ENCODE data around the gene RAB29. TPM values are rescaled to one million over a fixed set of nuclear protein-coding genes. Genes with fewer than 3 reads are reported as not detected.

Gene RAB29
- total and polyA plus RNA-seq, 2 donors (not counting 1 experiment from before 2014, with no cell fraction given) = 51.7 to 61.4 TPM

GRCh38 chr1:205733438-205734175 is 41.7 kb downstream of the RAB29 start:
- Histone ChIP-seq H3K9me3 (ENCODE audit: control extremely low read depth in 1 of 3, control insufficient read depth in 2 of 3, insufficient read depth in 1 of 3, low read length in 2 of 3) (no peaks in the 10 kb centered on the region), H3K27ac (ENCODE audit: low read length in 2 of 2) (no peak overlapping the region), H3K79me2 (ENCODE audit: control insufficient read depth, insufficient read depth, low read length) (peaks cover 84% of the 10 kb centered on the region), H2AFZ (ENCODE audit: insufficient read depth, low read depth, low read length, poor library complexity, severe bottlenecking) (no peak overlapping the region), H3K9ac (ENCODE audit: low read length) (no peak overlapping the region), H3K4me2 (replicated peaks; ENCODE audit: low read depth, low read length, poor library complexity, severe bottlenecking) (no peak overlapping the region), H3K27me3 (replicated peaks in 1 of 4; ENCODE audit: control extremely low read depth in 1 of 4, control insufficient read depth in 3 of 4, insufficient read depth in 4 of 4, low read length in 3 of 4) (no peaks in the 10 kb centered on the region), H3K36me3 (replicated peaks in 1 of 2; ENCODE audit: control extremely low read depth in 1 of 2, control insufficient read depth in 1 of 2, extremely low read depth in 1 of 2, insufficient read depth in 2 of 2, low read length in 1 of 2) (peaks cover 3 to 8% of the 10 kb centered on the region in 2 experiments), H3K4me3 (ENCODE audit: control extremely low read depth in 1 of 5, extremely low read depth in 1 of 5, insufficient read depth in 1 of 5, low read depth in 2 of 5, low read length in 4 of 5) (no peak overlapping the region), H4K20me1 (ENCODE audit: control insufficient read depth, insufficient read depth, low read length, poor library complexity, severe bottlenecking) (peaks cover 35% of the 10 kb centered on the region), H3K4me1 (ENCODE audit: control insufficient read depth in 2 of 2, insufficient read depth in 2 of 2, low read length in 2 of 2) (no peaks in the 10 kb centered on the region)
- CTCF ChIA-PET = interaction anchor here (1.0 to 4.8 kb wide), 2 partner anchors 11 to 23 kb away, joined by 3 to 23 read pairs; no protein-coding TSS in a partner anchor
- DNase-seq (no peak), ATAC-seq (ENCODE audit: low read depth) (no peak)
- Mint-ChIP-seq H3K9me3 (ENCODE audit: insufficient read depth) (no peaks in the 10 kb centered on the region), H3K27ac (no peak overlapping the region), H3K4me3 (no peak overlapping the region), H3K4me1 (peaks cover 19% of the 10 kb centered on the region), H3K27me3 (no peaks in the 10 kb centered on the region)
- intact Hi-C loops (cut with micrococcal nuclease) = no loop called here
- POLR2A ChIA-PET = no interaction called here
- 100% methylated on average over 1 of the region's 2 CpGs for WGBS (ENCODE audit: insufficient coverage)
- no peak for TF ChIP-seq EZH2 (IDR thresholded peaks at IDR 0.05; ENCODE audit: borderline replicate concordance, insufficient read depth, low read depth, low read length, poor library complexity, severe bottlenecking)
- TF ChIP-seq, protein P1, sequence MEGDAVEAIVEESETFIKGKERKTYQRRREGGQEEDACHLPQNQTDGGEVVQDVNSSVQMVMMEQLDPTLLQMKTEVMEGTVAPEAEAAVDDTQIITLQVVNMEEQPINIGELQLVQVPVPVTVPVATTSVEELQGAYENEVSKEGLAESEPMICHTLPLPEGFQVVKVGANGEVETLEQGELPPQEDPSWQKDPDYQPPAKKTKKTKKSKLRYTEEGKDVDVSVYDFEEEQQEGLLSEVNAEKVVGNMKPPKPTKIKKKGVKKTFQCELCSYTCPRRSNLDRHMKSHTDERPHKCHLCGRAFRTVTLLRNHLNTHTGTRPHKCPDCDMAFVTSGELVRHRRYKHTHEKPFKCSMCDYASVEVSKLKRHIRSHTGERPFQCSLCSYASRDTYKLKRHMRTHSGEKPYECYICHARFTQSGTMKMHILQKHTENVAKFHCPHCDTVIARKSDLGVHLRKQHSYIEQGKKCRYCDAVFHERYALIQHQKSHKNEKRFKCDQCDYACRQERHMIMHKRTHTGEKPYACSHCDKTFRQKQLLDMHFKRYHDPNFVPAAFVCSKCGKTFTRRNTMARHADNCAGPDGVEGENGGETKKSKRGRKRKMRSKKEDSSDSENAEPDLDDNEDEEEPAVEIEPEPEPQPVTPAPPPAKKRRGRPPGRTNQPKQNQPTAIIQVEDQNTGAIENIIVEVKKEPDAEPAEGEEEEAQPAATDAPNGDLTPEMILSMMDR (IDR thresholded peaks at IDR 0.05) = no peak

DNA sequence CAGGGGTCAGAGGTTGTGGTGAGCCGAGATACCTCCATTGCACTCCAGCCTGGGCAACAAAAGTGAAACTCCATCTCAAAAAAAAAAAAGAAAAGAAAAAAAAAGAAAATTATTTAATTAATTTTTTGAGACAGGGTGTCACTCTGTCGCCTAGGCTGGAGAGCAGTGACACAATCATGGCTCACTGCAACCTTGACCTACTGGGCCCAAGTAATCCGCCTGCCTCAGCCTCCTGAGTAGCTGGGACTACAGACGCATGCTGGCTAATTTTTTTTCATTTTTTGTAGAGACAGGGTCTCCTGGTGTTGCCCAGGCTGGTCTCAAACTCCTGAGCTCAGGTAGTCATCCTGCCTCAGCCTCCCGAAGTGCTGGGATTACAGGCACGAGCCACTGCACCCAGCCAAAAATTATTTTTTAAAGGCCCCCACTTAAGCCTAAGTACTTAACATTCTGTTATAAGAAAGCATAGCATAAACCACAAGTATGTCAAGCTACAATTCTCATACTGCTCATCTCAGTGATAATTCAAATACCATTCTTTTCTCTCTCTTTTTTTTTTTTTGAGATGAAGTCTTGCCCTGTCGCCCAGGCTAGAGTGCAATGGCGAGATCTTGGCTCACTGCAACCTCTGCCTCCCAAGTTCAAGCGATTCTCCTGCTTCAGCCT is 45.2 kb downstream of the RAB29 start:
- H3K4me1 ChIP-seq (ENCODE audit: control insufficient read depth in 2 of 2, insufficient read depth in 2 of 2, low read length in 2 of 2) = no peaks in the 10 kb centered on the region
- intact Hi-C loops (cut with micrococcal nuclease) = no loop called here
- DNase-seq = no peak
- ATAC-seq (ENCODE audit: low read depth) = no peak
- H2AFZ ChIP-seq (ENCODE audit: insufficient read depth, low read depth, low read length, poor library complexity, severe bottlenecking) = no peak overlapping the region
- ChIA-PET CTCF (interaction anchor here (0.5 to 4.8 kb wide), 7 partner anchors 15 to 173 kb away, joined by 3 to 23 read pairs (median 4); no protein-coding TSS in a partner anchor), POLR2A (interaction anchor here (0.6 kb wide), 1 partner anchor 84 kb away, joined by 3 read pairs; no protein-coding TSS in a partner anchor)
- H3K4me3 ChIP-seq (ENCODE audit: control extremely low read depth in 1 of 5, extremely low read depth in 1 of 5, insufficient read depth in 1 of 5, low read depth in 2 of 5, low read length in 4 of 5) = no peak overlapping the region
- peaks cover 84% of the 10 kb centered on the region for H3K79me2 ChIP-seq (ENCODE audit: control insufficient read depth, insufficient read depth, low read length)
- WGBS (ENCODE audit: insufficient coverage) = 99% methylated on average over 6 of the region's 9 CpGs
- Mint-ChIP-seq H3K4me1 (peaks cover 9% of the 10 kb centered on the region), H3K27ac (no peak overlapping the region), H3K27me3 (no peaks in the 10 kb centered on the region), H3K9me3 (ENCODE audit: insufficient read depth) (no peaks in the 10 kb centered on the region), H3K4me3 (no peak overlapping the region)
- no peaks in the 10 kb centered on the region for H3K27me3 ChIP-seq (replicated peaks in 1 of 4; ENCODE audit: control extremely low read depth in 1 of 4, control insufficient read depth in 3 of 4, insufficient read depth in 4 of 4, low read length in 3 of 4)
- H3K9ac ChIP-seq (ENCODE audit: low read length) = no peak overlapping the region
- TF ChIP-seq, protein P1 (IDR thresholded peaks at IDR 0.05) = no peak
- no peak for TF ChIP-seq EZH2 (IDR thresholded peaks at IDR 0.05; ENCODE audit: borderline replicate concordance, insufficient read depth, low read depth, low read length, poor library complexity, severe bottlenecking)
- no peak overlapping the region for H3K27ac ChIP-seq (ENCODE audit: low read length in 2 of 2)
- peaks cover 14% of the 10 kb centered on the region for H4K20me1 ChIP-seq (ENCODE audit: control insufficient read depth, insufficient read depth, low read length, poor library complexity, severe bottlenecking)
- no peaks in the 10 kb centered on the region for H3K9me3 ChIP-seq (ENCODE audit: control extremely low read depth in 1 of 3, control insufficient read depth in 2 of 3, insufficient read depth in 1 of 3, low read length in 2 of 3)
- no peak overlapping the region for H3K4me2 ChIP-seq (replicated peaks; ENCODE audit: low read depth, low read length, poor library complexity, severe bottlenecking)
- peaks cover 5 to 20% of the 10 kb centered on the region in 2 experiments for H3K36me3 ChIP-seq (replicated peaks in 1 of 2; ENCODE audit: control extremely low read depth in 1 of 2, control insufficient read depth in 1 of 2, extremely low read depth in 1 of 2, insufficient read depth in 2 of 2, low read length in 1 of 2)

Data from B cell (primary cell).